H9 (cell line): ENCODE results near the gene SLC38A11. TPM values are rescaled to one million over a fixed set of nuclear protein-coding genes. Genes with fewer than 3 reads are reported as not detected.

Source experiments
- DNase-seq: peaks from one replicate; pipeline ENCODE4 v3.0.0-alpha.2; 2017
- H2AFZ ChIP-seq: one replicate; pipeline ENCODE4 v1.6.1; 2013; ENCODE audit warnings: mild to moderate bottlenecking, low read length, control low read depth, moderate library complexity
- H2AK5ac ChIP-seq: 2 replicates; pipeline ENCODE4 v1.6.1; 2013; ENCODE audit warnings: low read length, control low read depth, mixed read lengths; ENCODE audit not compliant: insufficient read length
- H2BK120ac ChIP-seq: one replicate; pipeline ENCODE4 v1.6.1; 2013; ENCODE audit warnings: low read depth, mild to moderate bottlenecking, low read length, control low read depth, inconsistent platforms; ENCODE audit not compliant: poor library complexity, severe bottlenecking
- H2BK12ac ChIP-seq: 2 replicates; pipeline ENCODE4 v1.6.1; 2013; ENCODE audit warnings: low read length, control low read depth, mixed read lengths, low read depth; ENCODE audit not compliant: insufficient read length
- H2BK15ac ChIP-seq: 2 replicates; pipeline ENCODE4 v1.6.1; 2013; ENCODE audit warnings: low read depth, low read length, control low read depth
- H2BK20ac ChIP-seq: one replicate; pipeline ENCODE4 v1.6.1; 2013; ENCODE audit warnings: low read depth, mild to moderate bottlenecking, low read length, control low read depth, inconsistent platforms; ENCODE audit not compliant: poor library complexity, severe bottlenecking
- H2BK5ac ChIP-seq: 2 replicates; pipeline ENCODE4 v1.6.1; 2013; ENCODE audit warnings: low read length, control low read depth, mixed read lengths; ENCODE audit not compliant: insufficient read length
- H3K14ac ChIP-seq: 2 replicates; pipeline ENCODE4 v1.6.1; 2013; ENCODE audit warnings: low read length, control low read depth; ENCODE audit not compliant: insufficient read depth
- H3K18ac ChIP-seq: 2 replicates; pipeline ENCODE4 v1.6.1; 2013; ENCODE audit warnings: low read depth, mild to moderate bottlenecking, mixed read lengths, low read length, control low read depth; ENCODE audit not compliant: insufficient read length
- H3K23ac ChIP-seq: 2 replicates; pipeline ENCODE4 v1.6.1; 2013; ENCODE audit warnings: low read length, control low read depth, mixed read lengths, low read depth; ENCODE audit not compliant: insufficient read length
- H3K23me2 ChIP-seq: 2 replicates; pipeline ENCODE4 v1.6.1; 2013; ENCODE audit warnings: low read depth, mild to moderate bottlenecking, mixed read lengths, low read length, control low read depth; ENCODE audit not compliant: insufficient read length, poor library complexity, severe bottlenecking
- H3K27ac ChIP-seq: 2 replicates; pipeline ENCODE4 v1.5.1; 2013; ENCODE audit warnings: low read length, control low read depth, mixed read lengths, low read depth; ENCODE audit not compliant: insufficient read length
- H3K27me3 ChIP-seq: 2 replicates; pipeline ENCODE4 v1.6.1; 2013; ENCODE audit warnings: low read length, control low read depth, inconsistent platforms; ENCODE audit not compliant: insufficient read depth
- H3K4ac ChIP-seq: 2 replicates; pipeline ENCODE4 v1.6.1; 2013; ENCODE audit warnings: low read depth, mild to moderate bottlenecking, control low read depth, inconsistent platforms, low read length, moderate library complexity
- H3K4me1 ChIP-seq: 2 replicates; pipeline ENCODE4 v1.6.1; 2013; ENCODE audit warnings: low read length, control low read depth, inconsistent platforms; ENCODE audit not compliant: insufficient read depth
- H3K4me2 ChIP-seq: 2 replicates; pipeline ENCODE4 v1.6.1; 2013; ENCODE audit warnings: low read length, control low read depth, mixed read lengths; ENCODE audit not compliant: insufficient read length, insufficient read depth
- H3K56ac ChIP-seq: 2 replicates; pipeline ENCODE4 v1.6.1; 2013; ENCODE audit warnings: low read depth, mild to moderate bottlenecking, mixed read lengths, low read length, control low read depth; ENCODE audit not compliant: insufficient read length
- H3K79me1 ChIP-seq: 2 replicates; pipeline ENCODE4 v1.6.1; 2013; ENCODE audit warnings: low read depth, mild to moderate bottlenecking, moderate library complexity, low read length, control low read depth, inconsistent platforms; ENCODE audit not compliant: insufficient read depth, poor library complexity, severe bottlenecking
- H3K79me2 ChIP-seq: 2 replicates; pipeline ENCODE4 v1.6.1; 2013; ENCODE audit warnings: low read length, control low read depth, inconsistent platforms; ENCODE audit not compliant: insufficient read depth
- H3K9ac ChIP-seq: 2 replicates; pipeline ENCODE4 v1.6.1; 2013; ENCODE audit warnings: low read length, control low read depth, mixed read lengths; ENCODE audit not compliant: insufficient read length; ENCODE audit errors: extremely low read depth
- H3K9me3 ChIP-seq: one replicate; pipeline ENCODE4 v1.6.1; 2013; ENCODE audit warnings: low read depth, low read length, inconsistent platforms; ENCODE audit not compliant: control insufficient read depth
- H3T11ph ChIP-seq: one replicate; pipeline ENCODE4 v1.6.1; 2013; ENCODE audit warnings: mild to moderate bottlenecking, low read length, control low read depth, inconsistent platforms
- H4K20me1 ChIP-seq: one replicate; pipeline ENCODE4 v1.6.1; 2013; ENCODE audit not compliant: control insufficient read depth, insufficient read length, insufficient read depth
- H4K5ac ChIP-seq: 2 replicates; pipeline ENCODE4 v1.6.1; 2013; ENCODE audit warnings: low read depth, mild to moderate bottlenecking, mixed read lengths, low read length, control low read depth; ENCODE audit not compliant: insufficient read length
- H4K8ac ChIP-seq: replicated peaks from 2 replicates; pipeline ENCODE4 v1.6.1; 2013; ENCODE audit warnings: low read length, control low read depth, mixed read lengths, low read depth; ENCODE audit not compliant: insufficient read length
- H4K91ac ChIP-seq: 2 replicates; pipeline ENCODE4 v1.6.1; 2013; ENCODE audit warnings: low read depth, mild to moderate bottlenecking, moderate library complexity, mixed read lengths, low read length, control low read depth; ENCODE audit not compliant: insufficient read length
- H3K27ac Mint-ChIP-seq, 3 experiments: 2 replicates in 2 of 3; 3 replicates in 1 of 3; pipeline ENCODE4 v1.8.0; 2020 to 2021; ENCODE audit warnings: mixed read lengths in 3 of 3, mild to moderate bottlenecking in 1 of 3, moderate library complexity in 1 of 3
- H3K27me3 Mint-ChIP-seq: 2 replicates; pipeline ENCODE4 v1.8.0; 2021; ENCODE audit warnings: low read depth, mild to moderate bottlenecking, moderate library complexity, mixed read lengths
- H3K36me3 Mint-ChIP-seq, 3 experiments: 2 replicates in 2 of 3; 3 replicates in 1 of 3; pipeline ENCODE4 v1.8.0; 2020 to 2021; ENCODE audit warnings: low read depth in 3 of 3, mixed read lengths in 3 of 3; ENCODE audit not compliant: insufficient read depth in 1 of 3
- H3K4me1 Mint-ChIP-seq, 2 experiments: 2 replicates each; pipeline ENCODE4 v1.8.0; 2020; ENCODE audit warnings: mixed read lengths in 2 of 2
- H3K4me3 Mint-ChIP-seq, 2 experiments: 2 replicates in 1 of 2; 3 replicates in 1 of 2; pipeline ENCODE4 v1.8.0; 2020 to 2021; ENCODE audit warnings: mild to moderate bottlenecking in 2 of 2, mixed read lengths in 2 of 2, moderate library complexity in 1 of 2
- H3K9me3 Mint-ChIP-seq, 2 experiments: 2 replicates in 1 of 2; 3 replicates in 1 of 2; pipeline ENCODE4 v1.8.0; 2020; ENCODE audit warnings: mild to moderate bottlenecking in 2 of 2, mixed read lengths in 2 of 2, moderate library complexity in 1 of 2
- total RNA-seq: library from RNA; stranded (reverse); gene quantifications from 2 replicates; pipeline ENCODE4 v1.2.1, GENCODE V29; 2021
- TF ChIP-seq, protein P1 (sequence below): fragments of 200-600 bp; sonication (generic); conservative IDR thresholded peaks from 3 replicates; pipeline ENCODE4 v1.8.0; 2021; ENCODE audit warnings: antibody characterized with exemption, mild to moderate bottlenecking

SLC38A11 gene
- total RNA-seq, 1 experiment from 2014 or later, result not detected

GRCh38 chr2:164913640-164914350 is 41.5 kb downstream of the SLC38A11 start:
- no peak overlapping the region for H3K27ac ChIP-seq
- no peak overlapping the region for H4K8ac ChIP-seq
- no peak overlapping the region for H3K23ac ChIP-seq
- no peak overlapping the region for H2BK5ac ChIP-seq
- Mint-ChIP-seq H3K36me3 (no peaks in the 10 kb centered on the region), H3K4me3 (no peak overlapping the region; a peak in 1 of 5 replicates), H3K27ac (peak overlapping the region; percentile 45 to 99 (median 68); a peak in 6 of 7 replicates), H3K4me1 (peaks cover 41 to 42% of the 10 kb centered on the region in 2 experiments), H3K9me3 (no peaks in the 10 kb centered on the region), H3K27me3 (no peaks in the 10 kb centered on the region)
- no peak overlapping the region for H3T11ph ChIP-seq
- no peaks in the 10 kb centered on the region for H3K23me2 ChIP-seq
- no peak overlapping the region for H3K4ac ChIP-seq
- no peak overlapping the region for H3K14ac ChIP-seq
- no peak overlapping the region for H4K5ac ChIP-seq
- no peaks in the 10 kb centered on the region for H4K20me1 ChIP-seq
- H3K79me1 ChIP-seq, result no peaks in the 10 kb centered on the region
- no peaks in the 10 kb centered on the region for H3K27me3 ChIP-seq
- DNase-seq, result no peak
- H3K4me2 ChIP-seq, result no peak overlapping the region
- H4K91ac ChIP-seq, result no peak overlapping the region
- no peak overlapping the region for H2AK5ac ChIP-seq
- H3K4me1 ChIP-seq, result peaks cover 5% of the 10 kb centered on the region; the same call in 1 of the 2 replicates
- no peaks in the 10 kb centered on the region for H3K79me2 ChIP-seq
- TF ChIP-seq, protein P1, sequence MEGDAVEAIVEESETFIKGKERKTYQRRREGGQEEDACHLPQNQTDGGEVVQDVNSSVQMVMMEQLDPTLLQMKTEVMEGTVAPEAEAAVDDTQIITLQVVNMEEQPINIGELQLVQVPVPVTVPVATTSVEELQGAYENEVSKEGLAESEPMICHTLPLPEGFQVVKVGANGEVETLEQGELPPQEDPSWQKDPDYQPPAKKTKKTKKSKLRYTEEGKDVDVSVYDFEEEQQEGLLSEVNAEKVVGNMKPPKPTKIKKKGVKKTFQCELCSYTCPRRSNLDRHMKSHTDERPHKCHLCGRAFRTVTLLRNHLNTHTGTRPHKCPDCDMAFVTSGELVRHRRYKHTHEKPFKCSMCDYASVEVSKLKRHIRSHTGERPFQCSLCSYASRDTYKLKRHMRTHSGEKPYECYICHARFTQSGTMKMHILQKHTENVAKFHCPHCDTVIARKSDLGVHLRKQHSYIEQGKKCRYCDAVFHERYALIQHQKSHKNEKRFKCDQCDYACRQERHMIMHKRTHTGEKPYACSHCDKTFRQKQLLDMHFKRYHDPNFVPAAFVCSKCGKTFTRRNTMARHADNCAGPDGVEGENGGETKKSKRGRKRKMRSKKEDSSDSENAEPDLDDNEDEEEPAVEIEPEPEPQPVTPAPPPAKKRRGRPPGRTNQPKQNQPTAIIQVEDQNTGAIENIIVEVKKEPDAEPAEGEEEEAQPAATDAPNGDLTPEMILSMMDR, result peak; percentile 34; the same call in 2 of the 3 replicates
- H3K9ac ChIP-seq, result no peak overlapping the region
- H2AFZ ChIP-seq, result no peak overlapping the region
- no peak overlapping the region for H2BK15ac ChIP-seq
- no peak overlapping the region for H2BK12ac ChIP-seq
- H2BK20ac ChIP-seq, result no peak overlapping the region
- H3K56ac ChIP-seq, result no peak overlapping the region
- no peaks in the 10 kb centered on the region for H3K9me3 ChIP-seq
- H2BK120ac ChIP-seq, result no peak overlapping the region
- H3K18ac ChIP-seq, result no peak overlapping the region
